Effector CD8-positive, alpha-beta T cell (primary cell): ENCODE data around the gene PRRC2A.

Source experiments
- DNase-seq: peaks from one replicate; lab custom pipeline; 2025; lab: John Stamatoyannopoulos, UW

PRRC2A gene

DNA sequence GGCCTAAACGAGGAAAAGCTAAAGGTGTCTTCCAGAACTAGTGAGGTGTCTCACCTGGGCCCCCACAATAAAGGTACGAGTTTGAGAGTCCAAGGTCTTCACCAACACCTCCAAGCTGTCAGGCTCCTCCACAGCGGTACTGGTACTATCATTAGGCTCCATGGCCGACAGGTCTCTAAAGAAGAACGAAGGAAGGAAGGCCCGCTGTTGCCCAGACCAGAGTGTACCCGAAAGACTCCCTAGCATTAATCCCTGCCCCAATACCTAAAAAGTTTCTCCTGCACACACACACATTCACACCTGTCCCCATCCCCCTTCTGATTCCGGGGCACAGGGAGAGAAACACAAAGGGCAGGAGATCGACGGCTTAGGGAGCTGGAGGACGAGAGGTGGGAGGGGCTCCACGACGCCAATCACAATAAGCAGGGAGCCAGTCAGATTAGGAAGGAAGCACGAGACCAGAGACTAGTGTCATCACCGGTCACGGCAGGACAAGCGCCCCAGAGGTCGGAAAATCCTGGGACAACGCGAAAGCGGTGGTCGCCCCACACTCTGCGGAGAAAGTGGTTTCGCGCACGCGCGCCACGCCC lies 31.2 kb downstream of the PRRC2A start:
- DNase-seq: no peak

DNA sequence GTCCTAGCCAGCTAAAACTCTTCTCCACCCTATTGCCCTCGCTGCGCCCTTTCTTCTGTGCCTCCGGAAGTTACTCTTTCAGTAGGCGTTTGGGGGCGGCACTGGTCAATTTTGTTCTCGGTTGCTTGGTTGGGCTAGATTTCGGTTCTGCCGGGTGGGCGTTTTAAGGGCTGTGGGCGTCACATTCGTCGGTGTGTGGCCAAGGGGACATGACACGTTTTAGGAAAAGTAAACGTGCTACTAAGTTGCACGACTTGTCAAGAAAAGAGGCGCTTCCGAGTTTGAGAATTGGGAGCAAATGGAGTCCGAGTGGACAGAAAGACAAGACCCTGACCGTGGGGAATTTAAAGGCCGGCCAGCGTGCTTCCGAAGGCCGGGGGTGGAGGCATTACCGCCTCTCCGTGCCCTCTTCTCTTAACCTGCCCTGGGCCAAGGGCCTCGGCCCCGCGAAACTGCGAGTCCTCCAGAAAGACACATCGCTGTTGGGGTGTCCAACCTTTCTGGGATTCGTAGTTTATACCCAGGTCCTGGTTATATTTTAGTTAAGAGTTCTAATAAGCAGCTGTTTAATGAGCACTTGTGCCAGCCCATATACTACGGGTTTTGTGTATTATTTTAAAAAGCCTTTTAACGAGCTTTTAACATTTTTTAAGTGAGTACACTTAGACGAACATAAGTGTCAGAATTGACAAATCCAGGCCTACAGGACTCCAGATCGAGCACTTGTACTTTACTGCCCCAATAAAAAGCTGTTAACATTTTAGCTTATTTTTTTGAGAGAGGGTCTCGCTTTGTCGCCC lies 32.6 kb downstream of the PRRC2A start:
- peak; percentile 87 for DNase-seq

GRCh38 chr6:31654574-31655348 lies 34.2 kb downstream of the PRRC2A start:
- DNase-seq: no peak

DNA sequence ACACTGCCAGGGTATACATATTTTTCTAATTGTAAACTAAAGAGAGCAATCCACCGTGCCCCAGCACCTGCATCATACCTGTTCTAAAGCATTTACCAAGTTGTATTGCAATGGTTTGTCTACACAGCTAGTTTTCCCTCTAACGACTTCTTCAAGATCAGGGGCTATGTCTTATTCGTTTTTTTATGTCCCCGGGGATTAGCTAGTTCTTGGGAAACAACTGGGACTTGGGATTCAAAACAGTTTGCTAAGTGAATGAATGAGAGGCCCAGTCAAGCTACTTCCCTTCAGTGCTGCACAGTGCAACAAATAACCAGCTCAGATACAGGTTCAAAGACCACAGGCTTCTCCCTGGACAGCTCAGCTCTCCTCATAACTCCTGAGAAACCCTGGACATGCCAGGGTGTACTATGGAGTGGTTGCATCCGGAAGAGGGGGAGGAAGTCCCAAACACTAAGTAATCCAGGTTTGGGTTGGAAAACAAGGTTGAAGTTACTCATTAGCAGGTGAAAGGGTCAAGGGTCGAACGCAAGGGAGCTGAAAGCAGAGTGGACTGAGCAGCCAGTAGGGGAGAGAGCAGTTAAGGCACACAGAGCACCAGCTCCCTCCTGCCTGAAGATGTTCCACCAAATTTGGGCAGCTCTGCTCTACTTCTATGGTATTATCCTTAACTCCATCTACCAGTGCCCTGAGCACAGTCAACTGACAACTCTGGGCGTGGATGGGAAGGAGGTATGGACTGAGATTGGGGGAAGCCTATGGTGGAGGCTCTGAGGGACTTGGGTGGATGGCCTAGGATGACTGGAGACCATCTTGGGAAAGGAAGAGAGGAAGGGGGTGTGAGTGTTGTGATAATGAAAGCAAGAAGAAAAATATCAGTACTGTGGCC lies 35.1 kb downstream of the PRRC2A start, which contains the start of gene APOM:
TSS of gene APOM (plus strand) at position 546 of the 889 bp plus-strand sequence. CDS start at position 619, 73 bp downstream.
- DNase-seq: no peak

- DNase-seq: no peak
Observed at GRCh38 chr6:31657406-31658157, 37.1 kb downstream of the PRRC2A start.

DNA sequence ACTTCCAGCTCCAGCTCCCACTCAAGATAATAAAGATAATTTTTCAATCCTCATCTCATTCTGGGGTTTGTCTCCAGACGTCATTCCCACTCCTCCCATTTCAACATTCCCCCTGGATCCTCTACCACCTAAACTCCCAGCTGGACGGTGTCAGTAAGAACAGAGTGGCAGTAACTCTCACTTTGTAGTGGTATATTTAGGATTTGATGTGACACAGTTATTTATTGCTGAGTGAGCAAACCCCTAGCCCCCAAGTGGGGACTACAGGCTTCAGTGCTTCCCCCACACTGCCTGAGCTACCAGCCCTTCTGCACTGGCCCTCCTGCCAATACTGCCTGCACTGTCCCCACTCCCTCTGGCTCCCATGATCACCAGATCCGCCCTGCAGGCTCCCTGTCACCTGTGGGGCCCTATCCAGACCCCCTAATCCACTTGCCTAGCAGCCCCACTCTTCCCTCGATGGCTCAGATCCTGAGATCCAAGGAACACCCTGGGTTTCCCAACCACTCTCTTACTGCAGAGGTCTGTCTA lies 37.7 kb downstream of the PRRC2A start:
- no peak for DNase-seq

GRCh38 chr6:31658983-31659648 lies 38.6 kb downstream of the PRRC2A start:
- DNase-seq: no peak

DNA sequence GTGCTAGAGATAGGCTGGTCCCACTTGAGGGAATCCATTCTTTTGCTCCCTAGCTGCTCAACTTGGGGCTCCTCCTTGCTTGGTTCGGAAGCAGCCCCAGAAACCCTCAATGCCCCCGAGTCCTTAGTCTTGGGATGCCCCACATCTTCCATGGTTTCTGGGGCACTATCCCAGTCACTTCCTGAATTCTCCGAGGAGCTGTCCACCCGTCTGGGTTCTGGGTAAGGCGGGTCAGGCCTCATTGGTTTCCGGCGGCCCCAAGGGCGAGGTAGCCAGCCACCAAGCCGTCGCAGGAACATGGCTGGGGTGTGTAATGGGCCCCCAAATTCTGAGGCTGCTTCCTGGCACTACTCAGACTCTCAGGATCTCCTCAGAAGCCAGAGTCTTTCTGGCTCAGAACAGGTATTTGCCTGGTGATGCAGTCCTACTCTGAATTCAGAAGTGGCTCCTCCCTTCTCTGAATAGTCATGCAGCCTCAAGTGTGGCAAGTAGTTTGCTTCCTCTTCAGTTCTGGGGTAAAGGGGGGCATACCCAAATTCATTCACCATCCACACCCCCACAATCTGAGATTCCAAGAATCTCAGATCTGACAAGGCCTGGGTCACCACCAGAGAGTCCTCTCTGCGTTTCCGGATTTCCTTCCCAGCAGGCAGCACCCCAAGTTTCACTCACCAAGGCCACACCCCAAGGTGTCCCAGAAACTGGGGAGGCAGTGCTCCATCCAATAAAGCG lies 39.3 kb downstream of the PRRC2A start:
- DNase-seq: no peak

GRCh38 chr6:31660381-31661261 lies 40.1 kb downstream of the PRRC2A start, which contains the start of gene C6orf47:
C6orf47 (minus strand) TSS chr6:31660778; CDS start chr6:31659947, 831 bp downstream.
- peak; percentile 59 for DNase-seq

DNA sequence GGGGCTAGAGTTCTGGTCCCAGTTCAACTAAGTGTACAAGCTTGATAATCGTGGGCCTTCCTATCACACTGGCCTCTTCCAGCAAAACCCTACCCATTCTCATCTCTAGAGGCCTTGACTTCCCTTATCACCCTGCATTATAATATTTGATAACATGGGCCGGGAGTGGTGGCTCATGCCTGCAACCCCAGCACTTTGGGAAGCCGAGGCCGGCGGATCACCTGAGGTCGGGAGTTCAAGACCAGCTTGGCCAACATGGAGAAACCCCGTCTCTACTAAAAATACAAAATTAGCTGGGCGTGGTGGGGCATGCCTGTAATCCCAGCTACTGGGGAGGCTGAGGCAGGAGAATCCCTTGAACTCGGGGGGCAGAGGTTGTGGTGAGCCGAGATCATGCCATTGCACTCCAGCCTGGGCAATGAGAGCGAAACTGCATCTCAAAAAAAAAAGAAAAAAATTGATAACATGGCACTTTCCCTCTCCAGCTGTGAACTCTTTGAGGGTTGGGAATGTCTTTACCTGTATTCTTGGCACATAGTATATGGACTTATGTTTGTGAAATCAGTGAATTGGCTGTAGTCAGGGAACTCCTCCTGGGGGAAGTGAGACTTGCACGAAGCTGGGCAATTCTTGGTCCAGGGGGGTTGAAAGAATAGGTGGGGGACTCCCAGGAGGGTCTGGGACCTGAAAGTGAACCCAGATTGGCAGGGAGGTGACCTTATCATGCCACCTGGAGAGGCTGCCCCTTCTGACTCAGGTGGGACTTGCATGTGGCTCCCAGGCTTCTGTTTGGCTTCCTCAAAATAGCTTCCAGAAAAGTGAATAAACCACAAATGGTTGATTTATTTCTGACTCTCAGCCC lies 41.0 kb downstream of the PRRC2A start:
- no peak for DNase-seq

DNA sequence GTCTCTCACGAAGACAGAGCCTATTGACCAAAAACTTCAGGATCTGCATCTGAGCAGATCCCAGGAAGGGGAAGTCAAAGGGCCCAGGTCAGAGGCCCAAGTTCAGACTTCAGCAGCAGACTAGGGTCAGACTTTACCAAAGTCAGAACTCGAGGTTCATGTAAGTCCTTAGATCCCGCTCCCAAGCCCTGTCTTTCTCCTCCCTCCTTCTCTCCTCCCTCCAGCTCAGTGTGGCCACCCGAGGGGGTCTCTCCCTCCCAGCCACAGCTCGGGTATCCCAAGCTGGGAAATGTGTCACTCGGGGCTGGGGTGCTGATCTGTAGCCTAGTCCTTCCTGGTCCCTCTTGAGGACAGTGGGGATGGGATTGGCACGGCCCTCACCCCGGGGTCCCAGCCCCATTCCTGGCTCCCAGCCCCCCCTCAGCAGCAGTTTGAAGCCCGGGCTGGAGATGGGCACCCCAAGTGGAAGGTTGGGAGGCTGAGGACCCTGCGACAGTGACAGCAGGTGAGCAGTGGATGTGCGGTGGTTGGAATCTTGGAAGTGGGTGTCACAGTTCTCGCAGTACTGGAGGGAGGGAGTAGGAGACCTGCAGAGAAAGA lies 41.7 kb downstream of the PRRC2A start:
- DNase-seq: no peak

DNA sequence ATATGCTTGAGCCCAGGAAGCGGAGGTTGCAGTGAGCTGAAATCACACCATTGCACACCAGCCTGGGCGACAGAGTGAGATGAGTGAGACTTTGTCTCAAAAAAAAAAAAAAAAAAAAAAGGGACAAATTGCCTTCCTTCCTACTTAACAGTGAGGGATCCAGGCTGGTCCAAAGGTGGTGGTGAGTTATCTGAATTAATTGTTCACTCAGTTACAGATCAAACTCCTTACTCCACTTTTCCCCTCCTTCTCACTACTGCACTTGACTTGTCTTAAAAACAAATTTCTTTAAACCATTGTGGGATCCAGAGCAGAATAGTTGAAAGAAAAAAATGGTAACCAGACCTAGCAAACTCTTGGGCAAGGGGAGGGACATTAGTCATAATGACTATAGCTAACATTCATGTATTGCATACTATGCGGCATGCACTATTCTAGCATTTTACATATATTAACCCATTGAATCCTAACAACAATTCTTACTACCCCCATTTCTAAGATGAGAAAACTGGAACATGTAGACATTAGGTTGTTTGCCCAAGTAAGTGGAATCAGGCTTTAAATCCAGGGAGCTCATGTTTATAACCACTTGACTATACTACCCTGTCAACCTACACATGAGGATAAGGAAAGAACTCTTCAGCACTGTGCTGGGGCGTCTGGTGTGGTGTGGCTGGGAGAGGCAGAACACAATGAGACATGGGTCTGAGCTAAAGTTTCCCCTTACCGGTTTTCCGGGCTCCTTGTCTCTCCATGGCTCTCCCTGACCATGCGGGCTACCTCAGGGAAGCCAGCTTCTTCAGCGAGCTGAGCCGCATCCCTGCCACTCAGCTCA lies 42.8 kb downstream of the PRRC2A start:
- no peak for DNase-seq

DNA sequence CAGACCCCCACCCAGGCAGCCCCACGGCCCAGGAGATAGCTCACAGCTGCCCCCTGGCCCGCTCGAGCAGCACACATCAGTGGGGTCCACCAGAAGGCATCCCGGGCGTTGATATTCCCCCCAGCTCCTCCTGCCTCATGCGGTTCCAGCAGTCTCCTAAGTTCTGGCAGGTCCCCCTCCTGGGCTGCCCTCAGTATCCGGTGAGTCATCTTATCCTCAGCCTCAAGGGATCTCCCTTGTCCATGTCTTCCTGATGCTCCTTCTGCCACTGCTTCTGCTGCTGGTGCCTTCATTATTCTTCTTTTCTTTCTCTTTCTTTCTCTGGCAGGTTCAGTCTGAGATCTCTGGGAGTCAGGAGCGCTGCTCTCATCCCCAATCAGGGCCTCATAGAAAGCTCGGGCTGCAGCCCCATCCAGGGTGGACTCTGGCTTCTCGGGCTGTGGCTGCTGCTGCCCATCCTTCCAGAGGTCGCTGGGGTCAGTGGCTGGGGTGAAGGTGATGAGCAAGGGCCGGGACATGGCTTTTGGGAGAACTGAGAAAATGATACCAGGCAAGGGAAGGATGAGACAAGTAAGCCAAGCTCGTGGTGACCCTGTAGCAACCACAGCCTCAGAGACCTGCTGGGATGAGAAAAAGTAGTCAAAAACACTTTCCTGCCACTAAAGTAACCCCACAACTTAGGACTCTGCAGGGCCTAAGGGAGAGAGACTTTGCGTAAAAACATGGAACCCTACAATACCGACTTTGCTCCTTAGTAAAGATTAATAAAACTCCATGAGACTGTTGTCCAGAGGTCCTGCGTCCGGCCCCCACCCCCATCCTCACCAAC lies 43.7 kb downstream of the PRRC2A start:
- DNase-seq: no peak

GRCh38 chr6:31664790-31665500 lies 44.4 kb downstream of the PRRC2A start, which contains the start of gene GPANK1:
GPANK1 (minus strand) TSS chr6:31664997; CDS start chr6:31664478, 519 bp downstream.
- DNase-seq: peak; percentile 82
